GM18502 (cell line): Measurements from ENCODE around the gene TMEM63B.
"Not testable (repeated sequence)": the region's sequence is repeated elsewhere in the genome, so short reads cannot be mapped to it uniquely, and the experiment has no call there.

Experiments
- ATAC-seq: cut with Tn5 transposase; IDR thresholded peaks from one replicate; pipeline ENCODE4 v1.9.1; 2021; ENCODE audit warnings: mild to moderate bottlenecking; ENCODE audit not compliant: unreplicated experiment, poor library complexity

The TMEM63B gene

GRCh38 chr6:44127186-44128019 lies at the start of gene TMEM63B, which contains the start of gene MRPL14:
Gene TMEM63B, plus strand, starts transcription at chr6:44127554. Its CDS starts 7,031 bp downstream, at chr6:44134585.
Gene MRPL14, minus strand, starts transcription at chr6:44127452. Its CDS starts 10,841 bp downstream, at chr6:44116611.
- peak; percentile 73 for ATAC-seq

DNA sequence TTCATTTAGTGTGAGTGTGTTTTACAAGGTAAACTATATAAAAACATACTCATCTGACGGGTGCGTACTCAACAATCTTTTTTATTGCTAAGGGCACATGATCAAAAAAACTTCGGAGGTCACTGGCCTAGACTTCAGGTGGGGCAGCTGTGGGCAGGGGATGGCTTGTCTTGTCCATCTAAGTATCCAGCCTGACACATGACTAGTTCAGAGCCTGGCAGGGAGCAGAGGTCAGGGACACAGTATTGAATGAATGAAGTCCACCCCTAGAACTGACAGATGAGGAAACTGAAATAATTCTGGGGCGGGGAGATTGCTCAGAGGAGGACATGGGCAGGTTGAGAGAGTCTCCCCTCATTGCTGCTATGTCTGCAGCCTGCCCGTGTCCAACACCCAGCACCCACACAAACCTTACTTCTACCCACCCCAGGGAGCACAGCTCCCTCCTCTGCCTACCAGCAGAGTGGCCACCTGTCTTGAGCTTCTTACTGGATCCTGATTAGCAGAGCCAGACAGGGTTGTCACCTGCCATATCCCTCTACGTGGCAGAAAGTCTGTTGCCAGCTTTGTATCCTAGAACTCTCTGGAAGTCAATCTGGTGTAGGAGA lies 49.0 kb upstream of the TMEM63B start:
- ATAC-seq: no peak

DNA sequence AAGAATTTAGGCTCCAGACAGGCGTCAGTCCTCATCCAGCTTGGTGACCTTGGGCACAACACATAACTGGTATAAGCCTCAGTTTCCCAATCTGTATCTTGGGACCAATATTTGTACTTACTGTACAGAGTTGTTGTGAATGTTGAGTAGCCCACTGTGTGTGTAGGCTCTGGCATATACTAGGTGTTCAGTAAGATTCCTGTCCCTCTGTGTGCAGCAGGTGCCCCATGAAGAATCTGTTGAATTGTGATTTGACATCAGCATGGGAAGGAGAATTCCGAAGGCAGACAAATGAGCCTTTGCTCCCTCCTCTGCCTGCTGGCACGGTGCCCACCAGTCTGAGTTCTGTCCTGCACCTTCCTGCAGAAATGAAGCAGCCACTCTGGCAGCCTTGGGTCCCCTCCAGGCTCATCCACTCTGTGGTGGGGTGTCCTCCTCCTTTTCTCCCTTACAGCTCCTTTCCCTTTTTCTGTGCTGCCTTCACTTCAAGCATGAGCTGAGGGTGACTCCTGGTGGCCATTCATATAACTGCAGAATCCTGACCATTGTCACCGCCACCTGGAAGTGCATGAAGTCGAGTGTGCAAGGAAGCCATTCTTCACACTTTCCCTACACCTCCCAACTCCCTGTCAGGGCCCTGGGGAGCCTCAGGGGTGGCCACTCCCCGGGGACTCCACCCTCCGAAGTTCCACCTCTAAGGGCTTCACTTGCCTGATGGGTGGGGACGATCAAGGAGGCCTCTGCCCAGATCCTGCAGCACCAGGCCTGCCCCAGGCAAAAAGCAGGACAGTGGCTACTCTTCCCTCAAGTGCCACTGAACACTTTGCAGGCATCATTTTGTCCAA lies 48.3 kb upstream of the TMEM63B start:
- ATAC-seq: no peak

- no peak for ATAC-seq
Measured at GRCh38 chr6:44079672-44080071, 47.7 kb upstream of the TMEM63B start.

- no peak for ATAC-seq
Measured at GRCh38 chr6:44080561-44081521, 46.5 kb upstream of the TMEM63B start.

GRCh38 chr6:44081753-44082152 lies 45.6 kb upstream of the TMEM63B start:
- ATAC-seq: no peak

DNA sequence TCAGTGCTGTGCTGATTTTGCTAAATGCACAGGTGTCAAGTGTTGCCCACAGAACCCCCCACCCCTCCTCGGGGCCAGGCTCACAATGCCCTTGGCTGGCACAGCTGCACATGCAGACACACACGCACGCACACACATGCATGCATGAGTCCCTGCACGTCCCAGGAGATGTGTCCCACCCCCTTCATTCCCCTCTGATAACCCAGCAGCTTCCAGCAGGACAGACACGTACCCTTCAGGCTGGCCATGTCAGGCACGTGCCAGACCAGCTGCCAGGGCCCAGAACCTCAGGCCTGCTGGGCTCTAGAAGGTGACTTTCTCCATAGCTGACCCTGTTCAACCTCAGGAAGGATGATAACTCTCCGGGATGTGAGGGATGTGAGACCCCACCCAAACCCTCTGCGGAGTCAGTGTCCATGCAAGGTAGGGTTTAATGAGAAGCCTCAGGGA lies 44.5 kb upstream of the TMEM63B start:
- no peak for ATAC-seq

GRCh38 chr6:44084231-44085014 lies 42.9 kb upstream of the TMEM63B start:
- no peak for ATAC-seq

DNA sequence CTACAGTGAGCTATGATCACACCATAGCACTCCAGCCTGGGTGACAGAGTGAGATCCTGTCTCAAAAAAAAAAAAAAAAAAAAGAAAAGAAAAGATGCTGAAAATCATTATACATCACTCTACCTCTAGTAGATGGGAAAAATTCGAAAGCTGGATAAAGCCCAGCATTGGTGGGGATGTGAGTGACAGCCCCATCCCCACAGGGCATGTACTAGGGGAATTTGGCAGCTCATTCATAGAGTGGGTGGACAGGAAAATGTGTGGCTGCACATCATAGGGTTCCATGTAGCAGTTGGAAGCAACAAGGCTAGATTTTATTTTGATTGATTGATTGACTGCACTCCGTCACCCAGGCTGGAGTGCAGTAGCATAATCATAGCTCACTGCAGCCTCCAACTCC lies 42.1 kb upstream of the TMEM63B start:
- ATAC-seq: no peak

DNA sequence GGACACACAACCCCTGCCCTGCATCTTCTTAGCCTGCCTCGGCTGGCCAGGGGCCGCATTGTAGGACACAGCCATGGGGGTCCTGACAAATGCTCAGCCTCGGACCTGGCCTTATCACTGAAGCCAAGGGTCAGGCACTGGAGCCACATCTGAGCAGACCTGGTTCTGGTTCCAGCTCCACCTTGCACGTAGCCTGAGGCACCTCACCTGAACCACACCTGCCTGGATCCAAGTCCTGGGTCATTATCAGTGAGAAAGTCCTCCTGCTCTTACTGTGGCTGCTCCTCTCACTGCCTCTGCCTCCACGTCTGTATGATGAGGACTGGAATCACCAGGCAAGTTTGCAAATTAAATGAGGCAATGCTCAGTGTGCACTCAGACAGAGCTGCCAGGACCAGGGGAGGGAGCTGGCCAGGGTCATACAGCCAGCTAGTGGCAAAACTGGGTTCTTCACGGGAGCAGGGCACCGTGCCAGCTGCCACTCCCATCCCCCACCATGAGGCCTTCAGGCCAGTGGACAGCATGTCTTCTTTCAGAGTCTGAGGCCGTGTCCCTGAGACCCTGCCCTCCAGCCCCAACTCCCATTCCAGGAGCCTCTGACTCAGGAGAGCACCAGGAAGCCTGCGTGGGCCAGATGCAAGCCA lies 40.3 kb upstream of the TMEM63B start:
- ATAC-seq: no peak

DNA sequence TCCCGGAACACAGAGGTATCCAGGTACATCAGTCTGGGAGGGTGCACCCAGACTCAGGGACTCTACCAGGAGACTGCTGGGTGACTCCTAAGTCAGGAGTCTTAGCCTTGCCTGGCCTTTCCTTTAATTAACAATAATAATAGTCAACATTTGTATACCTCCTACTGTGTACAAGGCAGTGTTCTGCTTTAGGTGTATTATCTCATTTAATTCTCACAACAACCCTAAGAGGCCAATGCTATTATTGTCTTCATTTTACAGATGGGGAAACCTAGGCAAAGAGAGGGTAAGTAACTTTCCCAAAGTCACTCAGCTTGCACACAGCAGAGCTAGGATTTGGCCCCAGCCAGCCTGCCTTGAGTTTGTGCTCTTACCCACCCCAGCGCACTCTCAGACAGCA lies 39.7 kb upstream of the TMEM63B start:
- ATAC-seq: no peak

DNA sequence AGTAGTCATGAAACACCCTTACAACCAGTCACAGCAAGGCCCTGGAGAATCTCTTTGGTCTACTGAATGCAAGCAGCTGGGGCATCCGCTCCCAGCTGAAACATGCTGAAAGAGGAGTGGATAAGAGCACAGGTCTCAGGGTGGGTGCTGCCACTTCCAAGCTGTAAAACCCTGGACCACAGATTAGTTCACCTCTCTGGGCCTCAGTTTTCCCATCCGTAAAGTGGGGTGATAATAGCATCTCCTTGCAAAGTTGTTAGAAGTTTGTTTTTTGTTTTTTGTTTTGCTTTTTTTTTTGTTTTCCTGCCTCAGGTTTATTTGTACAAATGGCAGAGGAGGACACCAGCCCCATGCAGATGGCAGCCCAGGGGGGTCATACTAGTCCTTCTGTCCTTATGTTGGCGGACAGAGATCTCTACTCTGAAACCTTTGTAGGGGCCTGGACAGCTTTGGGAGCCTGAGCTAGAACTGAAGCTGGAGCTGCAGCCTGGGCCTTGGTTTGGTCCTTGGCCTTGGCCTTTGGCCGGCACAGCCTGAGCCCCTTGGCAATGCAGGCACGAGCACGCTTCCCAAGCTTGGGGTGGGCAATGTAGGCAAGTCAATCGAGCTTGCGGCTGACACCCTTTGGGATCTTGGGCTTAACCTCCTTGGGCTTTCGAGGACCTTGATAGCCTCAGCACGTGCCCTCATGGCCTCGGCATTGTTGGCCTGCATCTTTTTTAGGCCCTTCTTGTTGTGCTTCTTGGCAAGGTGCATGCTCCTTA lies 38.3 kb upstream of the TMEM63B start:
- ATAC-seq: no peak

DNA sequence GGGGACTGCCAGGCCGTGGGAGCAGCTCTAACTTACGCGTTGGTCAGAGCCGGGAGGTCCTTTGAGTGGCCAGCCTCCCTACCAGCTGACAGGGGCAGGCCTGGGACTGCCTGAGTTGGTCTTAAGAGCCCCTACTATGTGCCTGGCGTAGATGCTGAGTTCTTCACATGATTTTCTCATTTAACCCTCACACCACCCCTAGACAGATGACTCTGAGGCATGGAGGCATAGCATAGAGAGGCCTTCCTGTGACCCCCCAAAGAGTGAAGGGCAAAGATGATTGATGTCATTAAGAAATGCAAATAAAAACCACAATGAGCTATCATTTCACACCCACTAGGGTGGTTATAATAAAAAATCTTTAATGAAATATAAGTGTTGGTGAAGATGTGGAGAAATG lies 36.9 kb upstream of the TMEM63B start:
- no peak for ATAC-seq

DNA sequence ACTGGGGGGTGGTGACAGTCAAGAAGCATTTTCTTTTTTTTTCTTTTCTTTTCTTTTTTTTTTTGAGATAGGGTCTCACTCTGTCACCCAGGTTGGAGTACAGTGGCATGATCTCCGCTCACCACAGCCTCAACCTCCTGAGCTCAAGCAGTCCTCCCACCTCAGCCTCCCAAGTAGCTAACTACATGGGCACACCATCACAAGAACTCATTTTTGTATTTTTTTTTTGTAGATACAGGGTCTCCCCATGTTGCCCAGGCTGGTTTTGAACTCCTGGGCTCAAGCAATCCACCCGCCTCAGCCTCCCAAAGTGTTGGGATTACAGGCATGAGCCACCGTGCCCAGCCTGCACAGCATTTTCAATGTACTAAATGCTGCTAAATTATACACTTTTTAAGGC lies 36.0 kb upstream of the TMEM63B start:
- not testable (repeated sequence) for ATAC-seq

GRCh38 chr6:44091981-44092884 lies 35.1 kb upstream of the TMEM63B start:
- no peak for ATAC-seq

GRCh38 chr6:44093066-44093465 lies 34.3 kb upstream of the TMEM63B start:
- ATAC-seq: no peak
